Astrocyte of the cerebellum (primary cell): Measurements from ENCODE around the gene HAUS7.

Experiments
- DNase-seq: peaks from one replicate; pipeline ENCODE4 v3.0.0-alpha.2; 2011; ENCODE audit warnings: low read depth
- H3K4me3 ChIP-seq: 2 replicates; pipeline ENCODE4 v1.5.1; 2011; ENCODE audit warnings: mild to moderate bottlenecking, low read depth, low read length, moderate library complexity
- in situ Hi-C: cut with HindIII; loops from 2 replicates; pipeline ENCODE4 v1.10.0; 2017; ENCODE audit warnings: low sequenced_read_pairs
- TF ChIP-seq, protein P1 (sequence below): IDR thresholded peaks from 2 replicates; pipeline ENCODE4 v1.5.1; 2012; ENCODE audit warnings: low read length, low read depth, moderate library complexity, mild to moderate bottlenecking; ENCODE audit errors: missing control alignments

The HAUS7 gene

DNA sequence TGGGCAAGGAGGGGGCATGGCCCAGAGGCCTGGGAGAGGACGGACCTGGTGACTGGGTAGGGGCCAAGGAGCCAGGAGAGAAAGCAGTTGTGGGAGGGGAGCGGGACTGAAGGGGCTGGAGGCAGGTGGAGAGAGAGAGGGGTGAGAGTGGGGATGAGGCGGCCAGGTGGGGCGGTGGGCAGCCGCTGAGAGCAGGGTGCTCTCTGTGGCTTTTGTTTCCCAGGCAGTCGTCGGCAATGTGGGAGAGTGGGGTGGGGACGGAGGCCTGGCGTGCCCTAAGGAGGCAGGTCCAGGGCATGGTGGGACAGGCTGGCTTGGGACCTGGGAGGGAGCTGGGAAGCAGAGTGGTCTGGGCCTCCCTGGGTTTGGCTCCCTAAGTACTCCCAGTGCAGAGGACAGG is 43.9 kb upstream of the HAUS7 start:
- H3K4me3 ChIP-seq, result no peak overlapping the region
- TF ChIP-seq, protein P1, sequence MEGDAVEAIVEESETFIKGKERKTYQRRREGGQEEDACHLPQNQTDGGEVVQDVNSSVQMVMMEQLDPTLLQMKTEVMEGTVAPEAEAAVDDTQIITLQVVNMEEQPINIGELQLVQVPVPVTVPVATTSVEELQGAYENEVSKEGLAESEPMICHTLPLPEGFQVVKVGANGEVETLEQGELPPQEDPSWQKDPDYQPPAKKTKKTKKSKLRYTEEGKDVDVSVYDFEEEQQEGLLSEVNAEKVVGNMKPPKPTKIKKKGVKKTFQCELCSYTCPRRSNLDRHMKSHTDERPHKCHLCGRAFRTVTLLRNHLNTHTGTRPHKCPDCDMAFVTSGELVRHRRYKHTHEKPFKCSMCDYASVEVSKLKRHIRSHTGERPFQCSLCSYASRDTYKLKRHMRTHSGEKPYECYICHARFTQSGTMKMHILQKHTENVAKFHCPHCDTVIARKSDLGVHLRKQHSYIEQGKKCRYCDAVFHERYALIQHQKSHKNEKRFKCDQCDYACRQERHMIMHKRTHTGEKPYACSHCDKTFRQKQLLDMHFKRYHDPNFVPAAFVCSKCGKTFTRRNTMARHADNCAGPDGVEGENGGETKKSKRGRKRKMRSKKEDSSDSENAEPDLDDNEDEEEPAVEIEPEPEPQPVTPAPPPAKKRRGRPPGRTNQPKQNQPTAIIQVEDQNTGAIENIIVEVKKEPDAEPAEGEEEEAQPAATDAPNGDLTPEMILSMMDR, result no peak
- no peak for DNase-seq
- in situ Hi-C loops, result no loop called here

- DNase-seq, result no peak
- no peak overlapping the region for H3K4me3 ChIP-seq
- in situ Hi-C loops, result no loop called here
- TF ChIP-seq, protein P1, result no peak
Measured at GRCh38 chrX:153513265-153513664, 42.9 kb upstream of the HAUS7 start.

GRCh38 chrX:153512501-153512893 is 42.1 kb upstream of the HAUS7 start:
- H3K4me3 ChIP-seq, result no peak overlapping the region
- no peak for DNase-seq
- TF ChIP-seq, protein P1, result no peak
- in situ Hi-C loops, result no loop called here

- in situ Hi-C loops, result no loop called here
- H3K4me3 ChIP-seq, result no peak overlapping the region
- no peak for DNase-seq
- TF ChIP-seq, protein P1, result no peak
Measured at GRCh38 chrX:153511784-153512500, 41.6 kb upstream of the HAUS7 start.

- in situ Hi-C loops, result no loop called here
- DNase-seq, result no peak
- H3K4me3 ChIP-seq, result no peak overlapping the region
- TF ChIP-seq, protein P1, result no peak
Measured at GRCh38 chrX:153510383-153510782, 40.0 kb upstream of the HAUS7 start.

- H3K4me3 ChIP-seq, result no peak overlapping the region
- TF ChIP-seq, protein P1, result no peak
- in situ Hi-C loops, result no loop called here
- no peak for DNase-seq
Measured at GRCh38 chrX:153509592-153509991, 39.2 kb upstream of the HAUS7 start.
